H1 (cell line): ENCODE results near the gene OSGEP. TPM values are rescaled to one million over a fixed set of nuclear protein-coding genes. Genes with fewer than 3 reads are reported as not detected.

Experiments used
- CTCF ChIA-PET: fragments of 300-600 bp; sonication (Branson Sonifier 250); formaldehyde crosslinking; loops from one replicate; lab custom pipeline; 2021; ENCODE audit not compliant: partially characterized antibody; lab: Charles Lee
- POLR2A ChIA-PET: fragments of 300-600 bp; sonication (Branson Sonifier 250); formaldehyde crosslinking; loops from one replicate; lab custom pipeline; 2021; ENCODE audit warnings: inconsistent platforms; ENCODE audit not compliant: partially characterized antibody; lab: Charles Lee
- DNase-seq, 2 experiments: peaks; one replicate each; pipeline versions ENCODE4 v3.0.0 to v3.0.0-alpha.2; 2010 to 2022; ENCODE audit warnings: low spot score in 2 of 2, low read depth in 1 of 2, mixed read lengths in 1 of 2
- FAIRE-seq: peaks from 2 replicates; lab custom pipeline; 2011; peaks lifted over from hg19 to GRCh38; lab: Jason Lieb, UNC
- H2AFZ ChIP-seq: 2 replicates; pipeline ENCODE4 v1.8.1; 2012; ENCODE audit warnings: low read length, inconsistent platforms
- H2AK5ac ChIP-seq: 2 replicates; pipeline ENCODE4 v1.6.1; 2013; ENCODE audit warnings: low read depth, low read length
- H2BK120ac ChIP-seq: replicated peaks from 2 replicates; pipeline ENCODE3; 2013; ENCODE audit warnings: low read depth, low read length, inconsistent platforms
- H2BK12ac ChIP-seq: 2 replicates; pipeline ENCODE4 v1.6.1; 2013; ENCODE audit warnings: low read depth, low read length
- H2BK15ac ChIP-seq: 2 replicates; pipeline ENCODE4 v1.6.1; 2013; ENCODE audit warnings: low read length
- H2BK20ac ChIP-seq: 2 replicates; pipeline ENCODE4 v1.6.1; 2013; ENCODE audit warnings: low read length
- H2BK5ac ChIP-seq: 2 replicates; pipeline ENCODE4 v1.6.1; 2013; ENCODE audit warnings: low read depth, low read length
- H3K14ac ChIP-seq: 2 replicates; pipeline ENCODE4 v1.6.1; 2013; ENCODE audit warnings: inconsistent platforms; ENCODE audit not compliant: insufficient read length
- H3K18ac ChIP-seq: 2 replicates; pipeline ENCODE4 v1.6.1; 2013; ENCODE audit warnings: low read length; ENCODE audit errors: extremely low read depth
- H3K23ac ChIP-seq: 2 replicates; pipeline ENCODE4 v1.6.1; 2013; ENCODE audit warnings: inconsistent platforms; ENCODE audit not compliant: insufficient read length
- H3K23me2 ChIP-seq: 2 replicates; pipeline ENCODE4 v1.6.1; 2013; ENCODE audit warnings: low read depth, low read length
- H3K27ac ChIP-seq: 2 replicates; pipeline ENCODE4 v1.6.1; 2011; ENCODE audit warnings: low read depth, low read length, inconsistent platforms
- H3K27me3 ChIP-seq, 4 experiments: replicated peaks in 1 of 4; 1 replicate in 1 of 4; 2 replicates in 3 of 4; pipeline versions ENCODE4 v1.6.1 to v1.8.1; 2011 to 2013; ENCODE audit warnings: low read length in 3 of 4, mild to moderate bottlenecking in 3 of 4, inconsistent platforms in 2 of 4, mixed read lengths in 2 of 4, moderate library complexity in 1 of 4; ENCODE audit not compliant: control insufficient read depth in 3 of 4, insufficient read depth in 3 of 4; ENCODE audit errors: extremely low read depth in 1 of 4
- H3K36me3 ChIP-seq, 4 experiments: 2 replicates each; pipeline versions ENCODE4 v1.6.1 to v1.8.1; 2011 to 2013; ENCODE audit warnings: mild to moderate bottlenecking in 4 of 4, low read length in 3 of 4, moderate library complexity in 2 of 4, control low read depth in 1 of 4, inconsistent platforms in 1 of 4; ENCODE audit not compliant: insufficient read depth in 4 of 4, control insufficient read depth in 2 of 4
- H3K4ac ChIP-seq: replicated peaks from 2 replicates; pipeline ENCODE3; 2013; ENCODE audit warnings: low read length, low read depth, mixed read lengths, inconsistent platforms; ENCODE audit not compliant: insufficient read length
- H3K4me1 ChIP-seq, 4 experiments: replicated peaks in 1 of 4; 1 replicate in 1 of 4; 2 replicates in 3 of 4; pipeline versions ENCODE4 v1.6.1 to v1.8.1; 2011 to 2013; ENCODE audit warnings: low read length in 3 of 4, inconsistent platforms in 2 of 4, mixed read lengths in 1 of 4; ENCODE audit not compliant: insufficient read depth in 4 of 4, control insufficient read depth in 3 of 4
- H3K4me2 ChIP-seq, 2 experiments: 2 replicates each; pipeline versions ENCODE4 v1.6.1 to v1.8.1; 2011 to 2013; ENCODE audit warnings: low read depth in 2 of 2, low read length in 2 of 2, control low read depth in 1 of 2, inconsistent platforms in 1 of 2, mild to moderate bottlenecking in 1 of 2; ENCODE audit not compliant: insufficient read depth in 1 of 2
- H3K4me3 ChIP-seq, 4 experiments: fragments of 200-600, 300-600 bp in 1 of 4; sonication (generic), shearing (Covaris generic), sonication (Bioruptor Twin) in 1 of 4; 2 replicates each; pipeline versions ENCODE4 v1.5.1 to v1.8.1; 2011 to 2016; ENCODE audit warnings: low read length in 4 of 4, low read depth in 3 of 4, control low read depth in 2 of 4, inconsistent platforms in 2 of 4, mild to moderate bottlenecking in 2 of 4, mixed read lengths in 1 of 4, moderate library complexity in 1 of 4; ENCODE audit not compliant: insufficient read depth in 2 of 4; ENCODE audit errors: extremely low read depth in 1 of 4
- H3K56ac ChIP-seq: replicated peaks from 2 replicates; pipeline ENCODE3; 2013; ENCODE audit warnings: low read depth, mild to moderate bottlenecking, mixed read lengths, low read length, inconsistent platforms; ENCODE audit not compliant: insufficient read length
- H3K79me1 ChIP-seq: 2 replicates; pipeline ENCODE4 v1.6.1; 2013; ENCODE audit warnings: low read depth, low read length, control low read depth
- H3K79me2 ChIP-seq, 2 experiments: 2 replicates each; pipeline versions ENCODE4 v1.6.1 to v1.8.1; 2012 to 2013; ENCODE audit warnings: low read length in 2 of 2, mild to moderate bottlenecking in 2 of 2, inconsistent platforms in 1 of 2; ENCODE audit not compliant: insufficient read depth in 2 of 2, control insufficient read depth in 1 of 2
- H3K9ac ChIP-seq, 4 experiments: replicated peaks in 1 of 4; 1 replicate in 1 of 4; 2 replicates in 3 of 4; pipeline versions ENCODE4 v1.6.1 to v1.8.1; 2011 to 2013; ENCODE audit warnings: low read depth in 3 of 4, low read length in 3 of 4, control low read depth in 2 of 4, mild to moderate bottlenecking in 2 of 4, moderate library complexity in 2 of 4, inconsistent platforms in 1 of 4; ENCODE audit errors: extremely low read depth in 1 of 4
- H3K9me3 ChIP-seq, 2 experiments: 2 replicates each; pipeline versions ENCODE4 v1.6.1 to v1.8.1; 2012 to 2013; ENCODE audit warnings: mild to moderate bottlenecking in 2 of 2, moderate library complexity in 2 of 2, control low read depth in 1 of 2, inconsistent platforms in 1 of 2, low read depth in 1 of 2, low read length in 1 of 2, mixed read lengths in 1 of 2; ENCODE audit not compliant: insufficient read depth in 2 of 2
- H4K20me1 ChIP-seq, 2 experiments: replicated peaks in 1 of 2; 2 replicates each; pipeline versions ENCODE3 to v1.8.1; 2011 to 2013; ENCODE audit warnings: inconsistent platforms in 2 of 2, low read length in 2 of 2, mild to moderate bottlenecking in 1 of 2; ENCODE audit not compliant: insufficient read depth in 2 of 2, control insufficient read depth in 1 of 2
- H4K5ac ChIP-seq: 2 replicates; pipeline ENCODE4 v1.6.1; 2013; ENCODE audit warnings: low read length, low read depth, mixed read lengths, inconsistent platforms; ENCODE audit not compliant: insufficient read length
- H4K8ac ChIP-seq: 2 replicates; pipeline ENCODE4 v1.8.0; 2013; ENCODE audit warnings: mild to moderate bottlenecking, moderate library complexity, low read length, inconsistent platforms; ENCODE audit not compliant: insufficient read depth; ENCODE audit errors: extremely low read depth
- H4K91ac ChIP-seq: replicated peaks from 2 replicates; pipeline ENCODE3; 2013; ENCODE audit warnings: low read length, mixed read lengths, inconsistent platforms; ENCODE audit not compliant: insufficient read length
- CTCF ChIP-seq, 3 experiments: IDR thresholded peaks; 1 replicate in 2 of 3; 2 replicates in 1 of 3; pipeline versions ENCODE4 v1.5.1 to v1.6.1; 2011; ENCODE audit warnings: low read length in 3 of 3, mild to moderate bottlenecking in 3 of 3, inconsistent platforms in 2 of 3, low read depth in 1 of 3, moderate library complexity in 1 of 3; ENCODE audit not compliant: insufficient read depth in 1 of 3; ENCODE audit errors: control extremely low read depth in 1 of 3
- E2F6 ChIP-seq: IDR thresholded peaks from 2 replicates; pipeline ENCODE4 v1.6.1; 2012; ENCODE audit warnings: inconsistent platforms
- FOSL1 ChIP-seq: IDR thresholded peaks from 2 replicates; pipeline ENCODE4 v1.6.1; 2011; ENCODE audit warnings: mild to moderate bottlenecking, low read depth, low read length, moderate library complexity; ENCODE audit not compliant: insufficient read depth
- KDM5A ChIP-seq: fragments of 200-600 bp; IDR thresholded peaks from 2 replicates; pipeline ENCODE4 v1.7.1; 2012; ENCODE audit warnings: mild to moderate bottlenecking, low read length, inconsistent platforms, mixed read lengths
- NANOG ChIP-seq: IDR thresholded peaks from 2 replicates; pipeline ENCODE4 v1.6.1; 2011; ENCODE audit warnings: low read length, low read depth, mild to moderate bottlenecking, inconsistent platforms; ENCODE audit not compliant: insufficient read depth, poor library complexity, severe bottlenecking
- RXRA ChIP-seq: IDR thresholded peaks from 2 replicates; pipeline ENCODE4 v1.6.1; 2011; ENCODE audit warnings: low read depth, mild to moderate bottlenecking, low read length, moderate library complexity; ENCODE audit not compliant: insufficient read depth
- SP2 ChIP-seq: IDR thresholded peaks from 2 replicates; pipeline ENCODE4 v1.6.1; 2012; ENCODE audit warnings: mild to moderate bottlenecking, low read length, inconsistent platforms
- TAF7 ChIP-seq: optimal IDR thresholded peaks from 2 replicates; pipeline ENCODE3; 2011; ENCODE audit warnings: low read depth, mild to moderate bottlenecking, inconsistent platforms, low read length, moderate library complexity, borderline replicate concordance
- USF2 ChIP-seq: IDR thresholded peaks from 2 replicates; pipeline ENCODE4 v1.6.1; 2011; ENCODE audit warnings: low read length, improper control_type of control experiment
- WGBS, 2 experiments: shearing (Covaris generic) in 1 of 2; methylation state at CpG; one replicate each; pipeline versions ENCODE4 v1.1.6 to v1.1.7; 2013 to 2015; ENCODE audit warnings: low lambda C conversion rate in 2 of 2, mixed read lengths in 2 of 2, inconsistent platforms in 1 of 2, low coverage in 1 of 2, missing lambda C conversion rate in 1 of 2; ENCODE audit not compliant: insufficient replicate concordance in 2 of 2, insufficient coverage in 1 of 2, insufficient read length in 1 of 2; ENCODE audit errors: extremely low coverage in 1 of 2, missing lambda C conversion rate in 1 of 2; 5-methylcytosine and 5-hydroxymethylcytosine counted together
- polyA plus RNA-seq, 7 experiments: library from polyadenylated mRNA; depleted of rRNA in 3 of 7; stranded (reverse) in 5 of 7; unstranded in 2 of 7; fragments of >200 nt in 5 of 7; fragments of 200-250 nt in 2 of 7; gene quantifications; 1 replicate in 5 of 7; 2 replicates in 1 of 7; 4 replicates in 1 of 7; pipeline versions ENCODE4 v1.2.1 to v1.2.3, GENCODE V29; 2011 to 2013; ENCODE audit warnings: missing spikeins in 2 of 7, mixed read lengths in 2 of 7
- total RNA-seq: library from RNA; stranded (reverse); fragmentation: NEBNext Ultra II Directional; extraction: Animal tissue kit (Norgen Biotek cat#: 25700); gene quantifications from 2 replicates; pipeline ENCODE4 v1.2.1, GENCODE V29; 2021

The OSGEP gene
- total and polyA plus RNA-seq, 2 of the 8 experiments (the other 6 are each of a cell fraction or from before 2014, with no cell fraction given), result 34.4 to 78.6 TPM

GRCh38 chr14:20482382-20482781 is 27.8 kb upstream of the OSGEP start:
- Histone ChIP-seq H3K36me3 (peaks cover 2 to 12% (median 5%) of the 10 kb centered on the region in 4 experiments; a peak in 7 of 8 replicates), H3K27ac (no peak overlapping the region), H3K18ac (no peak overlapping the region), H3K4me3 (no peak overlapping the region), H2AFZ (no peak overlapping the region), H3K27me3 (no peaks in the 10 kb centered on the region), H4K91ac (no peak overlapping the region), H3K4ac (no peak overlapping the region), H3K14ac (no peak overlapping the region), H2BK120ac (no peak overlapping the region), H4K8ac (no peak overlapping the region), H3K79me1 (no peaks in the 10 kb centered on the region), H3K4me2 (no peak overlapping the region), H4K20me1 (no peaks in the 10 kb centered on the region), H2BK15ac (no peak overlapping the region), H3K23ac (no peak overlapping the region), H2BK5ac (no peak overlapping the region), H3K79me2 (no peaks in the 10 kb centered on the region), H3K9ac (no peak overlapping the region), H4K5ac (no peak overlapping the region), H2BK12ac (no peak overlapping the region), H3K56ac (no peak overlapping the region), H3K23me2 (no peaks in the 10 kb centered on the region; the same call in 1 of the 2 replicates), H2AK5ac (no peak overlapping the region), H2BK20ac (no peak overlapping the region), H3K4me1 (peaks cover 0 to 5% (median under 1%) of the 10 kb centered on the region in 4 experiments; a peak in 1 of 7 replicates), H3K9me3 (no peaks in the 10 kb centered on the region)
- POLR2A ChIA-PET, result interaction anchor here (1.0 to 5.2 kb wide), 5 partner anchors 12 to 139 kb away, joined by 3 to 59 read pairs (median 4); partner anchors contain the start of genes PARP2 and PNP
- CTCF ChIA-PET, result interaction anchor here (1.0 to 1.8 kb wide), 2 partner anchors 124 to 127 kb away, joined by 3 to 6 read pairs; no protein-coding TSS in a partner anchor
- FAIRE-seq (no peak), DNase-seq (no peak)
- 79% methylated on average over 5 of the region's 5 CpGs; no CpG with 5 or more reads in 1 of the 2 experiments for WGBS, 2 experiments
- TF ChIP-seq RXRA, result no peak
- no peak for TF ChIP-seq KDM5A
- TF ChIP-seq USF2, result no peak
- TF ChIP-seq E2F6, result no peak
- TF ChIP-seq FOSL1, result no peak
- no peak for TF ChIP-seq TAF7
- no peak for TF ChIP-seq CTCF (IDR thresholded peaks at IDR 0.05; ENCODE audit: control extremely low read depth in 1 of 3, insufficient read depth in 1 of 3, low read depth in 1 of 3, low read length in 3 of 3)
- no peak for TF ChIP-seq SP2
- no peak for TF ChIP-seq NANOG
